ENCODE results near the gene SLF1. TPM values are rescaled to one million over a fixed set of nuclear protein-coding genes. Genes with fewer than 3 reads are reported as not detected.

SLF1 gene
- polyA plus RNA-seq, 1 of the 3 experiments (the other 2 are of a cell fraction), result 5.5 TPM

DNA sequence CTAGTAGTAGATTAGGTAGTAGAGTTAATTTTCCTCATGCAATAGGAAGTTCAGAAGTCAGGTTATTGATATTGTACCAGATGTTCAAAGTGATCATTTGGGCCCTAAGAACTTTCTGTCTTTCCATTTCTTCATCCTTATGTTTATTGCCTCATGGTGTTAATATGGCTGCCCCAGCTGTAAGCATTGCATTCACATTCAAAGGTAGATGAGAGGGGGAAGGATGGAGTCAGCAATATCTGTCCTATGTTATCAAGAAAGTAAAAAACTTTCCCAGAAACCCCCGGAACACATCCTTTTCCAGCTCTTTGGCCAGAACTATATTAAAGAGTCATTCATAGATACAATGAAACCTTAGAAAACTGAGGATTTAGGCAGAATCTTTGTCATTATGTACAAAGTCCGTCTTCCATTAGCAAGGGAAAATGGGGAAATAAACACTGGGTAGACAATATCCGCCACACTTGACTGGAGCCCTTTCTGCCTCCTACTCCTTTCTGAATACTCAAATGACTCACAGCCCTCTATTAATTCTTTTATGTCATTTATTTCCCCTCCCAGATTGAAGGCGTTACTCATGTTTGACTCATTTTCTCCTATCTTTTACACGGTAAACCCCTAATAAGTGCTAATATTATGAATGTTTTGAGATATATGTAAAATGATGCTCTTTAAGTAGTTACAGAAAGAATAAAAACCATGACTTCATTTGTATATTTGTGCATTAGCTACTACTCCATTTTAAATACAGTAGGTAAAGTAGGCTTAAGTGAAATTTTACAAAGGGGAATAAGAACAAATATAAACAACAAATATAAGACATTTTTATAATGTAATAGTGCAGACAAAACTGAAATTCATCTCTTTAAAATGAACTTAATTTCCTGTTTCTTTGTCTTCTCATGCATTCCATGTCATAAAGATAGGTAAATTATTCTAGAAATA, 127.6 kb downstream of the SLF1 start:
- CTCF ChIA-PET, result interaction anchor here (0.5 kb wide), 1 partner anchor 55 kb away, joined by 3 read pairs; no protein-coding TSS in a partner anchor

DNA sequence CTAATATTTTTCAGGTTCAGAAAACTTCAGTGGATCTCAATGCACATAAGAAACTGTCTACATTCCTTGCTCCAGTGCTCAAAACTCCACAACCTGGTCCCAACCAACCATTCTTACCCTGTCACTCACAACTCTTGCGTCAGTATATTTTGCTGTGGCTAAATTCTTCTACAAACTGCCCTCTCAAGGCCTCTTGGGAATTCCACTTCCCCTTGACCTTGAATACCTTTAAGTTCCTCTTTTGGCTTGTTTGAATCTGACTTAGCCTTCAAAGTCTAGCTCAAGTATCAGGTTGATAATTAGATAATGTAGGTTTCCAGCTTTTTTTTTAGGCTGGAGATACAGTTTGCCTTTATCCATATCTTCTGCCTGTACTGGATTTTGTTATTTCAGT, 128.3 kb downstream of the SLF1 start:
- H3K27ac ChIP-seq (ENCODE audit: low read depth in 2 of 2, low read length in 1 of 2), result no peak overlapping the region
- POLR2A ChIA-PET, result no interaction called here
- no peaks in the 10 kb centered on the region for H3K36me3 ChIP-seq (replicated peaks in 1 of 2; ENCODE audit: control insufficient read depth in 1 of 2, insufficient read depth in 2 of 2, low read length in 1 of 2)
- no peak overlapping the region for H2AFZ ChIP-seq (ENCODE audit: low read depth)
- no peaks in the 10 kb centered on the region for H3K9me3 ChIP-seq
- H4K20me1 ChIP-seq (ENCODE audit: insufficient read depth), result no peaks in the 10 kb centered on the region
- H3K4me1 ChIP-seq (ENCODE audit: control insufficient read depth in 1 of 2, insufficient read depth in 2 of 2, low read depth in 1 of 2, low read length in 1 of 2), result no peaks in the 10 kb centered on the region
- H3K9ac ChIP-seq, result no peak overlapping the region
- no peaks in the 10 kb centered on the region for H3K27me3 ChIP-seq (ENCODE audit: insufficient read depth)
- no peaks in the 10 kb centered on the region for H3K9me2 ChIP-seq
- CTCF ChIA-PET, result interaction anchor here (1.4 to 1.7 kb wide), 2 partner anchors 9 to 945 kb away, joined by 3 to 15 read pairs; no protein-coding TSS in a partner anchor
- no peaks in the 10 kb centered on the region for H3K79me2 ChIP-seq (ENCODE audit: insufficient read depth)
- H3K4me2 ChIP-seq, result no peak overlapping the region
- H3F3A ChIP-seq (replicated peaks; ENCODE audit: insufficient read depth), result no peaks in the 10 kb centered on the region
- H3K4me3 ChIP-seq (ENCODE audit: low read depth in 2 of 2, low read length in 1 of 2), result no peak overlapping the region
- TF ChIP-seq POLR2AphosphoS5 (IDR thresholded peaks at IDR 0.05; ENCODE audit: low read depth, low read length) (no peak), SMC3 (IDR thresholded peaks at IDR 0.05; ENCODE audit: low read depth, low read length) (no peak), NFIC (IDR thresholded peaks at IDR 0.05; ENCODE audit: borderline replicate concordance) (no peak), YY1 (IDR thresholded peaks at IDR 0.05; ENCODE audit: low read depth) (no peak), RCOR1 (IDR thresholded peaks at IDR 0.05; ENCODE audit: low read length) (no peak), GATA2 (CRISPR knock-in tag; IDR thresholded peaks at IDR 0.05) (no peak), SIN3A (IDR thresholded peaks at IDR 0.05; ENCODE audit: borderline replicate concordance, low read depth, low read length) (no peak), GABPA (IDR thresholded peaks at IDR 0.05; ENCODE audit: low read depth) (no peak), FOXJ3 (CRISPR knock-in tag; IDR thresholded peaks at IDR 0.05) (no peak), JUND (IDR thresholded peaks at IDR 0.05) (no peak), FOXM1 (IDR thresholded peaks at IDR 0.05; ENCODE audit: low read depth) (no peak)
- TF ChIP-seq, protein P1, sequence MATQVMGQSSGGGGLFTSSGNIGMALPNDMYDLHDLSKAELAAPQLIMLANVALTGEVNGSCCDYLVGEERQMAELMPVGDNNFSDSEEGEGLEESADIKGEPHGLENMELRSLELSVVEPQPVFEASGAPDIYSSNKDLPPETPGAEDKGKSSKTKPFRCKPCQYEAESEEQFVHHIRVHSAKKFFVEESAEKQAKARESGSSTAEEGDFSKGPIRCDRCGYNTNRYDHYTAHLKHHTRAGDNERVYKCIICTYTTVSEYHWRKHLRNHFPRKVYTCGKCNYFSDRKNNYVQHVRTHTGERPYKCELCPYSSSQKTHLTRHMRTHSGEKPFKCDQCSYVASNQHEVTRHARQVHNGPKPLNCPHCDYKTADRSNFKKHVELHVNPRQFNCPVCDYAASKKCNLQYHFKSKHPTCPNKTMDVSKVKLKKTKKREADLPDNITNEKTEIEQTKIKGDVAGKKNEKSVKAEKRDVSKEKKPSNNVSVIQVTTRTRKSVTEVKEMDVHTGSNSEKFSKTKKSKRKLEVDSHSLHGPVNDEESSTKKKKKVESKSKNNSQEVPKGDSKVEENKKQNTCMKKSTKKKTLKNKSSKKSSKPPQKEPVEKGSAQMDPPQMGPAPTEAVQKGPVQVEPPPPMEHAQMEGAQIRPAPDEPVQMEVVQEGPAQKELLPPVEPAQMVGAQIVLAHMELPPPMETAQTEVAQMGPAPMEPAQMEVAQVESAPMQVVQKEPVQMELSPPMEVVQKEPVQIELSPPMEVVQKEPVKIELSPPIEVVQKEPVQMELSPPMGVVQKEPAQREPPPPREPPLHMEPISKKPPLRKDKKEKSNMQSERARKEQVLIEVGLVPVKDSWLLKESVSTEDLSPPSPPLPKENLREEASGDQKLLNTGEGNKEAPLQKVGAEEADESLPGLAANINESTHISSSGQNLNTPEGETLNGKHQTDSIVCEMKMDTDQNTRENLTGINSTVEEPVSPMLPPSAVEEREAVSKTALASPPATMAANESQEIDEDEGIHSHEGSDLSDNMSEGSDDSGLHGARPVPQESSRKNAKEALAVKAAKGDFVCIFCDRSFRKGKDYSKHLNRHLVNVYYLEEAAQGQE (IDR thresholded peaks at IDR 0.05; ENCODE audit: low read depth, low read length), result no peak
- TF ChIP-seq, protein P2, sequence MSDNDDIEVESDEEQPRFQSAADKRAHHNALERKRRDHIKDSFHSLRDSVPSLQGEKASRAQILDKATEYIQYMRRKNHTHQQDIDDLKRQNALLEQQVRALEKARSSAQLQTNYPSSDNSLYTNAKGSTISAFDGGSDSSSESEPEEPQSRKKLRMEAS (IDR thresholded peaks at IDR 0.05; ENCODE audit: low read depth), result no peak
- no peak for DNase-seq
- WGBS (ENCODE audit: low lambda C conversion rate), result 96% methylated on average over 1 of the region's 1 CpG

More for the DNA sequence above, 127.6 kb downstream of the SLF1 start:
- Histone ChIP-seq H3K9me2 (no peaks in the 10 kb centered on the region), H3K4me3 (ENCODE audit: low read depth in 2 of 2, low read length in 1 of 2) (no peak overlapping the region), H3K4me1 (ENCODE audit: control insufficient read depth in 1 of 2, insufficient read depth in 2 of 2, low read depth in 1 of 2, low read length in 1 of 2) (no peaks in the 10 kb centered on the region), H3K79me2 (ENCODE audit: insufficient read depth) (no peaks in the 10 kb centered on the region), H2AFZ (ENCODE audit: low read depth) (no peak overlapping the region), H3F3A (replicated peaks; ENCODE audit: insufficient read depth) (no peaks in the 10 kb centered on the region), H3K36me3 (replicated peaks in 1 of 2; ENCODE audit: control insufficient read depth in 1 of 2, insufficient read depth in 2 of 2, low read length in 1 of 2) (no peaks in the 10 kb centered on the region), H3K27me3 (ENCODE audit: insufficient read depth) (no peaks in the 10 kb centered on the region), H3K27ac (ENCODE audit: low read depth in 2 of 2, low read length in 1 of 2) (no peak overlapping the region), H4K20me1 (ENCODE audit: insufficient read depth) (no peaks in the 10 kb centered on the region), H3K9me3 (no peaks in the 10 kb centered on the region), H3K9ac (no peak overlapping the region), H3K4me2 (no peak overlapping the region)
- POLR2A ChIA-PET, result no interaction called here
- DNase-seq, result no peak
- 50% methylated on average over 5 of the region's 5 CpGs for WGBS (ENCODE audit: low lambda C conversion rate)
- TF ChIP-seq, protein P3, sequence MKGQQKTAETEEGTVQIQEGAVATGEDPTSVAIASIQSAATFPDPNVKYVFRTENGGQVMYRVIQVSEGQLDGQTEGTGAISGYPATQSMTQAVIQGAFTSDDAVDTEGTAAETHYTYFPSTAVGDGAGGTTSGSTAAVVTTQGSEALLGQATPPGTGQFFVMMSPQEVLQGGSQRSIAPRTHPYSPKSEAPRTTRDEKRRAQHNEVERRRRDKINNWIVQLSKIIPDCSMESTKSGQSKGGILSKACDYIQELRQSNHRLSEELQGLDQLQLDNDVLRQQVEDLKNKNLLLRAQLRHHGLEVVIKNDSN (IDR thresholded peaks at IDR 0.05; ENCODE audit: borderline replicate concordance, low read depth), result no peak
- TF ChIP-seq MEF2A (IDR thresholded peaks at IDR 0.05; ENCODE audit: borderline replicate concordance, low read depth) (no peak), FOSL2 (IDR thresholded peaks at IDR 0.05; ENCODE audit: borderline replicate concordance, low read depth) (peak; percentile 28; the same call in 1 of the 2 replicates), JUND (IDR thresholded peaks at IDR 0.05) (peak; percentile 31), SMC3 (IDR thresholded peaks at IDR 0.05; ENCODE audit: low read depth, low read length) (no peak), TCF12 (IDR thresholded peaks at IDR 0.05) (peak; percentile 18; the same call in 1 of the 2 replicates)

Data from SK-N-SH (cell line).